Measurements from ENCODE around the gene GSDME.

GSDME gene

GRCh38 chr7:24752073-24752800 lies 5.0 kb downstream of the GSDME start:
- Histone ChIP-seq H3K27ac (no peak overlapping the region), H3K4me3 (no peak overlapping the region)
- no peak for DNase-seq (ENCODE audit: low spot score)
- no peak for TF ChIP-seq CTCF (IDR thresholded peaks at IDR 0.05)

- TF ChIP-seq CTCF (IDR thresholded peaks at IDR 0.05) = no peak
- Histone ChIP-seq H3K27ac (no peak overlapping the region), H3K4me3 (no peak overlapping the region)
- DNase-seq (ENCODE audit: low spot score) = no peak
Observed at GRCh38 chr7:24751484-24751883, 5.8 kb downstream of the GSDME start.

DNA sequence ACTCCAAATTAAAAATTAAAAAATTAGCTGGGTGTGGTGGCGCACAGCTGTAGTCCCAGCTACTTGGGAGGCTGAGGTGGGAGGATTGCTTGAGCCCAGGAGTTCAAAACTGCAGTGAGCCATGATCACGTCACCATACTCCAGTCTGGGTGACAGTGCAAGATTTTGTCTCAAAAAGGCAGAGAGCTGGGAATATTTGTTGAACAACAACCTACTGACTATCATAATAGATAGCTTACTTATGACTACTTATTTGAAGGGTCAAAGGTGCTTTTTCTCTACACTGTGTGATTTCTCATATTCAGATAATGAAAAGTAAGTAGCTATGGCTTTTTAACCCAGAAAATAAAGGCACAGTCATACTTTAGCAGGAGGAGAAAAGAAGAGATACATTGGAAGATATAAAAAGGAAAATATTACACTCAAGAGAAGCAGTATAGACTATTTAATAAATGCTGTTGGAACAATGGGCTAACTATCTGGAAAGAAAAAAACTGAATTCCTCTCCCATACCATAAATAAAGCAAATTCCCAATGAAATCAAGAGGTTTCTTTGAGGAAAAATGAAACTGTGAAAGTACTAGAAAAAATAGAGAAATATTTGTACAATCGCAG lies 6.7 kb downstream of the GSDME start:
- H3K27ac ChIP-seq = no peak overlapping the region
- no peak for TF ChIP-seq CTCF (IDR thresholded peaks at IDR 0.05)
- H3K4me3 ChIP-seq = no peak overlapping the region
- no peak for DNase-seq (ENCODE audit: low spot score)

GRCh38 chr7:24748521-24748920 lies 8.7 kb downstream of the GSDME start:
- DNase-seq (ENCODE audit: low spot score) = no peak
- Histone ChIP-seq H3K4me3 (no peak overlapping the region), H3K27ac (no peak overlapping the region)
- TF ChIP-seq CTCF (IDR thresholded peaks at IDR 0.05) = no peak

DNA sequence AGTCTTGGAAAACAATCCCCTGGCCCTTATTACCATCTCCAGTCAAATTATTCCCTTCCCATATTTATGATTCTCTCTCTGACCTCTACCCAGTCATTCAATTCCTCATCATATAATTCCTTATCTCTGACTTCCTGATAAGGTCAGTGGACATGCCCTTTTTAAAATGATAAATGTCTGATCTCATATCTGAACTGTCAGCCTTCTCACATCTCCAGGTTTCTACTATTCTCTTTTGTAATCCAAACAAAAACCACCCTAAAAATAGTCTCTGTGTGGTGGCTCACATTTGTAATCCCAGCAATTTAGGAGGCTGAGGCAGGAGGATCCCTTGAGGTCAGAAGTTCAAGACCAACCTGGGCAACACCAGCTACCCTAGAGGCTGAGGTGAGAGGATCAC lies 11.9 kb downstream of the GSDME start:
- TF ChIP-seq CTCF (IDR thresholded peaks at IDR 0.05) = no peak

DNA sequence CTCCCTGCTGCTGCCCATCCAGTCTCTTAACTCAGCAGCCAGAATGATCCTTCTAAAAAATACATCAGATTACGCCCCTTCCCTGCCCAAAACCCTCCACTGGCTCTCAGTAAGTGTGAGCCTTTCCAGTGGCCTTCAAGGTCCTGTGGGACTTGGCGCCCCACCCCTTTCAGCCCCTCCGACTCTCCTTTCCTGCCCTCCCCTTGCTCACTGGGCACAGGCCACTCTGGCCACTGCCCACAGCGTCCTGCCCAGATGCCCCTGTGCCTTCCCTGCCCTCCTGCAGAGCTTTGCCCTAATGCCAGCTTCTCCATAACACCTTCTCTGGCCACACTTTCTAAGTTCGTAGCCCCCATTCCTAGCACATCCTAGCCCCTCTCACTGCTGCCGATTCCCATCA lies 13.8 kb downstream of the GSDME start:
- TF ChIP-seq CTCF (IDR thresholded peaks at IDR 0.05) = no peak
- DNase-seq (ENCODE audit: low spot score) = no peak
- Histone ChIP-seq H3K27ac (no peak overlapping the region), H3K4me3 (no peak overlapping the region)

More for the DNA sequence above, 11.9 kb downstream of the GSDME start:
- H3K27ac ChIP-seq = no peak overlapping the region
- H3K4me3 ChIP-seq = no peak overlapping the region
- DNase-seq (ENCODE audit: low spot score) = no peak

Measured in coronary artery (tissue), 2 donors.